HCT116 (cell line): ENCODE results near the gene TERT.

Experiments used
- CEBPB ChIP-seq: IDR thresholded peaks from 2 replicates; pipeline ENCODE4 v1.6.1; 2012; ENCODE audit warnings: low read depth
- EGR1 ChIP-seq: IDR thresholded peaks from 2 replicates; pipeline ENCODE4 v1.6.1; 2012; ENCODE audit warnings: low read depth
- EZH2 ChIP-seq: fragments of 200-600 bp; sonication (generic); IDR thresholded peaks from 2 replicates; pipeline ENCODE4 v1.6.1; 2017; ENCODE audit warnings: antibody characterized with exemption, mixed run types
- FOSL1 ChIP-seq: IDR thresholded peaks from 2 replicates; pipeline ENCODE4 v1.6.1; 2012; ENCODE audit warnings: low read depth
- MAX ChIP-seq: IDR thresholded peaks from 2 replicates; pipeline ENCODE4 v1.6.1; 2012
- POLR2A ChIP-seq: IDR thresholded peaks from 2 replicates; pipeline ENCODE4 v1.7.0; 2011; ENCODE audit warnings: borderline replicate concordance; ENCODE audit not compliant: insufficient read depth, insufficient read length; ENCODE audit errors: extremely low read depth
- SIN3A ChIP-seq: IDR thresholded peaks from 2 replicates; pipeline ENCODE4 v1.6.1; 2012; ENCODE audit warnings: low read depth
- SRF ChIP-seq: IDR thresholded peaks from 2 replicates; pipeline ENCODE4 v1.6.1; 2012; ENCODE audit warnings: low read depth
- TCF7L2 ChIP-seq: IDR thresholded peaks from 2 replicates; pipeline ENCODE4 v1.7.0; 2011; ENCODE audit warnings: borderline replicate concordance, inconsistent platforms; ENCODE audit not compliant: insufficient read depth, insufficient read length; ENCODE audit errors: extremely low read depth
- ZFX ChIP-seq: fragments of 450-650 bp; IDR thresholded peaks from 2 replicates; pipeline ENCODE4 v1.6.1; 2017
- ZNF274 ChIP-seq: fragments of 200-500 bp; sonication (Bioruptor generic); IDR thresholded peaks from 2 replicates; pipeline ENCODE4 v1.6.1; 2014; ENCODE audit warnings: mild to moderate bottlenecking, low read depth, low read length, inconsistent platforms
- TF ChIP-seq, protein P1 (sequence below), 3 experiments: fragments of 200-600 bp in 1 of 3; sonication (generic) in 1 of 3; IDR thresholded peaks in 2 of 3; conservative IDR thresholded peaks in 1 of 3; 2 replicates each; pipeline ENCODE4 v1.5.1; 2012 to 2017; ENCODE audit warnings: low read depth in 2 of 3, low read length in 2 of 3, antibody characterized with exemption in 1 of 3, borderline replicate concordance in 1 of 3, control low read depth in 1 of 3, mild to moderate bottlenecking in 1 of 3, mixed read lengths in 1 of 3, mixed run types in 1 of 3, moderate library complexity in 1 of 3; ENCODE audit not compliant: insufficient read depth in 1 of 3

GRCh38 chr5:1206521-1207412 is 88.1 kb downstream of the TERT start:
- TF ChIP-seq ZFX (no peak), EZH2 (no peak), FOSL1 (no peak), POLR2A (no peak), SRF (no peak), SIN3A (no peak), ZNF274 (no peak), EGR1 (no peak), TCF7L2 (no peak), MAX (no peak), CEBPB (no peak)
- TF ChIP-seq, protein P1, sequence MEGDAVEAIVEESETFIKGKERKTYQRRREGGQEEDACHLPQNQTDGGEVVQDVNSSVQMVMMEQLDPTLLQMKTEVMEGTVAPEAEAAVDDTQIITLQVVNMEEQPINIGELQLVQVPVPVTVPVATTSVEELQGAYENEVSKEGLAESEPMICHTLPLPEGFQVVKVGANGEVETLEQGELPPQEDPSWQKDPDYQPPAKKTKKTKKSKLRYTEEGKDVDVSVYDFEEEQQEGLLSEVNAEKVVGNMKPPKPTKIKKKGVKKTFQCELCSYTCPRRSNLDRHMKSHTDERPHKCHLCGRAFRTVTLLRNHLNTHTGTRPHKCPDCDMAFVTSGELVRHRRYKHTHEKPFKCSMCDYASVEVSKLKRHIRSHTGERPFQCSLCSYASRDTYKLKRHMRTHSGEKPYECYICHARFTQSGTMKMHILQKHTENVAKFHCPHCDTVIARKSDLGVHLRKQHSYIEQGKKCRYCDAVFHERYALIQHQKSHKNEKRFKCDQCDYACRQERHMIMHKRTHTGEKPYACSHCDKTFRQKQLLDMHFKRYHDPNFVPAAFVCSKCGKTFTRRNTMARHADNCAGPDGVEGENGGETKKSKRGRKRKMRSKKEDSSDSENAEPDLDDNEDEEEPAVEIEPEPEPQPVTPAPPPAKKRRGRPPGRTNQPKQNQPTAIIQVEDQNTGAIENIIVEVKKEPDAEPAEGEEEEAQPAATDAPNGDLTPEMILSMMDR (IDR thresholded peaks at IDR 0.05 in 2 of 3, conservative IDR thresholded peaks at IDR 0.05 in 1 of 3; ENCODE audit: borderline replicate concordance in 1 of 3, insufficient read depth in 1 of 3, low read depth in 2 of 3, low read length in 2 of 3), result no peak
